HG03521 (cell line): ENCODE data around the gene MAEA.

ENCODE experiments used
- ATAC-seq: cut with Tn5 transposase; IDR thresholded peaks from one replicate; pipeline ENCODE4 v1.9.1; 2021; ENCODE audit warnings: mild to moderate bottlenecking, moderate library complexity; ENCODE audit not compliant: unreplicated experiment

Gene MAEA

DNA sequence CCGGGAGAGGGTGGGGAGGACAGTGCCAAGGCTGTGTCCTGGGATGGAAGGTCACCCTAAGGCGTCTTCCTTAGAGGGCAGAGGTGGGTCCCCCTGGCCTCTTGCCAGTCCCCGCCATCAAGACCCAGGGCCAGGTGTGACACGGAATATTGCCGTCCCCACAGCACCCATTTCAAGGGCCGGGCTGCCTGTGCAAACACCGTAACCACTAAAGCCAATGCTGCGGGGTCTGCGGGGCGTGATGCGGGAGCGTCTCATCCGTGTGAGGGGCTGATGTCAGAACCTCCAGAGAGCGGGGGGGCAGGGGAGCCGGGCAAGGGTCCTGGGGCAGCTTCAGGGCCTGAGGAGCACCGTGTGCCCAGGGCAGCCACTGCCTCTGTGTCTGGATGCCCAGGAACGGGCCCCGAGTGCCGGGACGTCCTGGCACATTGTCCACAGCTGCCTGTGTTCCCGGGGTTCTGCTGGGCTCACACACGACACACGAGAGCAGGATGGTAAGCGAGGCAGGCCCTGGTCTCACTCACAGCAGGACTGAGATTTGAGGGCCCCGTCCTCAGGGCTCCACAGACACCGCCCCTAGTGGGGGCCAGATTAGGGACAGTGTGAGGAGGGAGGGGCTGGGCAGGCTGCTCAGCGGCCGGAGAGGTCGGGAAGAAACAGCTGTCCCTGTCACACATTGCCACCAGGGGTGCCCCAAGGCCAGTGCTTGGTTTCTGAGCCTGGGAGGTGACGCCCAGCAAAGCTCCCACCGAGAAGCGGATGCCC, 87.3 kb downstream of the MAEA start:
- ATAC-seq: no peak

DNA sequence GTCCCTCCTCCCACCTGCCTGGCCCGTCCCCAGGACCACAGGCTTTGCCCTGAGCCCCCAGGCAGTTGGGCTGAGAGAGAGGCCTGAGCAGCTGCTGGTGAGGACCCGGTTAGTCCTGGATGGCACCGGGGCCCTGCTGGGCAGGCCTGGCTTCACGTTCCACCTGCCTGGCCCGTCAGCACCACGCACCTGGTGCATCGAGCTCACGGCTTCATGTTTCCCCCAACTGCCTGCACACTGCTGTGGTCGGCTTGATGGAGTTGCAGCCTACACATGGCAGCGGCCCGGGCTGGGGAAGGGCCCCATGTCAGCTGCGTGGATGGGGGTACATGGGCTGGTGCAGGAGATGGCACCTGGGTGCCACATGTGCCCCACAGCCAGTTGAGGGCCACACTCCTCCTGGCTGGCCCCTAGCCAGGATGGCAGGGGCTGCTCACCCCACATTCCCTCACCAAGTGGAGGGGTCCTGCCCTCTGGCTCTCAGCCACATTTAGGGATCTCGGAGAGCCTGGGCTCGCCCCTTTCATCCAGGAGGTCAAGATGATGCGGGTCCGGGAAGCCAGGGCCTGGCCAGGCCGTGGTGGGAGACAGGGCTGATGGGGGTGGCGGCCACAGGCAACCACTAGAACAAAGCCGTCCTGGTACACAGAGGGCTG, 88.0 kb downstream of the MAEA start:
- ATAC-seq: no peak

DNA sequence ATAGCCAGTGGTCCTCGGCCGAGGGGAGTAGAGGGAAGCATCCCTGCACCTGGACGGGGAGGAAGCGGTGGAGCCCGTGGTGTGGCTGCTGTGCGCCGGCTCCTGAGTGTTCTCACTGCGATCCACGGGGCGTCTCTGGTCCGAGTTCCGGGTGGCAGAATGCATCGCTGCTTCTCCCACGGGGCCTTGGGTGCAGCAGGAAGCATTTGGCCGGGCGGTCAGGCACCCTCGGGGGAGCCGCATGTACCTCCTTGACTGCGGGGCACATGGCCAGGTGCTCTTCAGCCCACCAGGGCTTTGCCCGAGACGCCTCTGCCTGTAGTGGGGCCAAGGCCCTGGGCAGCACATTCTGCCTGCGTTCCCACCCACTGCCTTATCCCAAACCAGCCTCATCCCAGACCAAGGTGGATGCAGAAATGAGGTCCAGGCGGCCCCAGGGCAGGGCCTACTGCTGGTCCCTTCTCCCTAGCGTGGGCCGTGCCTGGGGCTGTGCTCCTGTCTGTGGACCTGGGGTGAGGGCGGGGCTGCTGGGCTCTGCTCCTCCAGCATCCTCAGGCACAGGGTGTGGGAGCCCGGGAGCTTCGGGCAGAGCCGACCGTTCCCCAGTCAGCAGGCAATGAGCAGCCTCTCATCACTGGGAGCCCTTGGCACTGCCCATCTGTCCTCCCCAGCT, 89.0 kb downstream of the MAEA start:
- ATAC-seq: no peak

DNA sequence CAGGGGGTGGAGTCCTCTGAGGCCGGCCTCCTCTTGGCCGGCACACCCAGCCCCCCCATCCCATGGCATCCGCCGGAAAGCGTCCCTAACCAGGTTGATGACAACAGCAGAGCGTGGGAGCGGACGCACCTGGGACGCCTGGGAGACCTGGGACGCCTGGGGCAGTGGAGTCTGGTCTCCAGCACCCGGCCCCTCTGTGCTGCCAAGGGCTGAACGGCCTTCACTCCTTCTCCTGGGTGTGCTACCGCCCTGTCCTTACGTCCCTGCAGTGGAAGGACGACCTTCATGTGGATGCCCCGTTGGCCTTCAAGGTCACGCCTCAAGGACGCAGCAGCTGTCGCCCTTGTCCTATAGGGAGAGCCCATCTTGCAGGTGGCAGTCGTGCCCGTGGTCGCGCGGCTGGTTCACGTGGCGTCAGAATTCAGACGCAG, 89.7 kb downstream of the MAEA start:
- no peak for ATAC-seq

DNA sequence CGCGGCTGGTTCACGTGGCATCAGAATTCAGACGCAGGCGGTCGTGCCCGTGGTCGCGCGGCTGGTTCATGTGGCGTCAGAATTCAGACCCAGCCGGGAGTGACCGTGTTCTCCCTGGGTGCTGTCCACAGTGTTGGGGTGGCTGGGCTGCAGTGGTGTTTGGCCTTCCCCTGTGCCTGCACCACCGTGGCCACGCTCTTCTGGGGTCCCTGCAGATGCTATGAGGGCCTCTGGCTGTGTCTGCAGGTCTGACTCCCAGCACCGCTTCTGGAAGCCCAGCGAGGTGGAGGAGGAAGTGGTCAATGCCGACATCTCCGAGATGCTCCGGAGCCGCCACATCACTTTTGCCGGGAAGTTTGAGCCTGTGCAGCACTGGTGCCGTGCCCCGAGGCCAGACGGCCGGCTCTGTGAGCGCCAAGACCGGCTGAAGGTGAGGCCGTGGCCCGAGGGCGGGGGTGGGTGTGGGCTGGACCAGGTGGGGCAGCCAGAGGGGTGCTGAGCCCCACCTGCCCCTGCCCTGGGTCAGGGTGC, 90.2 kb downstream of the MAEA start:
- ATAC-seq: no peak

DNA sequence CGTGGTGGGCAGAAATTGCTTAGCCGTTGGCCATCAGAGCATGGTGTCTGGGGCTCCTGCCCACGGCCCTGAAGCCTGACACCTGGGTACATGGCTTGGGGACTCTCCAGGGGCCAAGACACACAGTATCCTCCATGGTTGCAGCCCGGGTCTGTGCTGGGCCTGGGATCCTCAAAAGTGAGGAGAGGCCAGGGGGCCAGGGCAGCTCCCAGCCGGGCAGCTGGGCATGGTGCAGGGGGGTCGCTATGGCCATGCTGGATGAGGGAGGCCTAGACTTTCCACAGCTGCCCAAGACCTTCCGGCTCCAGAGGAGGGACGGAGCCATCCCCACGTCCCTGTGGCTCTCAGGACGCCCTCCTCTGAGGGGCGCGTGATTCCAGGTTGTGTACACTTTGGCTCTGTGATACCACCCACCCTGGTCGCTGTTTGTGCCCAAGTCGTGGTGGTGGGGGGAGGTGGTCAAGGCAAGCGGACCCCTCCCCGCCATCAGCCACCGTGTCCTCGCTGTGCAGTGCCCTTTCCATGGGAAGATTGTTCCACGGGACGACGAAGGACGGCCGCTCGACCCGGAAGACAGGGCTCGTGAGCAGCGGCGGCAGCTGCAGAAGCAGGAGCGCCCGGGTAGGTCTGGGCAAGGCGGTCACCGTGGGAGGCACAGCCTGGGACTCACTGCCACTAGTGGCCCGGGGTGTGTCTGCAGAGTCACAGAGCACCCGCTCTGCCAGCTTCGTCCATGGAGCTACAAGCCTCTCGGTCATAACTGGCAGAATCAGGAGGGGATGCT, 90.9 kb downstream of the MAEA start:
- ATAC-seq: no peak

DNA sequence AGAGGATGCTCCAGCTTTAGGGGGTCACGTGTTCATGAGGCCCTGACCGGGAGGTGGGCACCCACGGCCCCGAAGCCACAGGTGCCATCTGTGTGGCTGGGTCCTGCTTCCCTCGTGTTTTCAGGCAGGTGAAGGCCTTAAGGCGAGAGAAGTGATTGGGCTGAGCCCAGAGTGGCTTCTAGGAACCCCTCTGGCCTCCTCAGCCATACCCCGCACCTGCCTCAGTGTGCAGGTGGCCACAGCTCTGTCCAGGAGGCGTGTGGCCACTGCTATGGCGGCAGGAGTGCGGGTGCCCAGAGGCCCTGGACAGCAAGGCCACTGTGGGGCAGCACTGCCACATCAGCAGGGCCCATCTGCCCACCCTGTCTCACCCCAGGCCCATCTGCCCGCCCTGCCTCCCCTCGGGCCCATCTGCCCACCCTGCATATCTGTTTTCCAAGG, 91.5 kb downstream of the MAEA start:
- no peak for ATAC-seq

DNA sequence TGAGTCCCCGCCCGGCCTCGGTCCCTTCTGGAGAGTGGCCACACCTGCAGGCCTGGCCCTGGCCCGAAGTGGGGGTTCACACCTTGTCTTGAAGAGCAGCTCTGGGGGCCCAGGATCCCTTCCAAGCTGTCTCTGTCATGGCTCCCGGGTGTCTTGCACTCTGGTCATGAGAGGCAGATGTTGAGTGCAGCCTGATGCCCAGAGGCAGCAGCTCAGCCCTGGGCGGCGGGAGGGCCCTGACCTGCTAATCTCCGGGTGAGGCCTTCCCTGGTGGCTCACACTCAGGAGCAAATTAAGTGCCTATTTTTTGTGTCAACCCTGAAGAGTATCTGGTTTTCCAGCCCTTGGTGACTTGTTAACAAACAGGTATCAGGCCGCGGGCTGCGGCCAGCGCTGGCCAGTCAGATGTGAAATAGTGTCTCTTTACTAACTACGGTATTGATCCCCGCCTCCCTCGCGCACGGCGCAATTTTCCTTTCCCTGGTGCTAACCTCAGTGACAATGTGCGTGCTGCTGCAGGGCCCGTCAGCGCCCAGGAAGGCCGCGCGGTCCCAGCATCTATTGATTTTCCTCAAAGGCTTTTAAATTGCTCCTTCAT, 92.4 kb downstream of the MAEA start:
- ATAC-seq: no peak

DNA sequence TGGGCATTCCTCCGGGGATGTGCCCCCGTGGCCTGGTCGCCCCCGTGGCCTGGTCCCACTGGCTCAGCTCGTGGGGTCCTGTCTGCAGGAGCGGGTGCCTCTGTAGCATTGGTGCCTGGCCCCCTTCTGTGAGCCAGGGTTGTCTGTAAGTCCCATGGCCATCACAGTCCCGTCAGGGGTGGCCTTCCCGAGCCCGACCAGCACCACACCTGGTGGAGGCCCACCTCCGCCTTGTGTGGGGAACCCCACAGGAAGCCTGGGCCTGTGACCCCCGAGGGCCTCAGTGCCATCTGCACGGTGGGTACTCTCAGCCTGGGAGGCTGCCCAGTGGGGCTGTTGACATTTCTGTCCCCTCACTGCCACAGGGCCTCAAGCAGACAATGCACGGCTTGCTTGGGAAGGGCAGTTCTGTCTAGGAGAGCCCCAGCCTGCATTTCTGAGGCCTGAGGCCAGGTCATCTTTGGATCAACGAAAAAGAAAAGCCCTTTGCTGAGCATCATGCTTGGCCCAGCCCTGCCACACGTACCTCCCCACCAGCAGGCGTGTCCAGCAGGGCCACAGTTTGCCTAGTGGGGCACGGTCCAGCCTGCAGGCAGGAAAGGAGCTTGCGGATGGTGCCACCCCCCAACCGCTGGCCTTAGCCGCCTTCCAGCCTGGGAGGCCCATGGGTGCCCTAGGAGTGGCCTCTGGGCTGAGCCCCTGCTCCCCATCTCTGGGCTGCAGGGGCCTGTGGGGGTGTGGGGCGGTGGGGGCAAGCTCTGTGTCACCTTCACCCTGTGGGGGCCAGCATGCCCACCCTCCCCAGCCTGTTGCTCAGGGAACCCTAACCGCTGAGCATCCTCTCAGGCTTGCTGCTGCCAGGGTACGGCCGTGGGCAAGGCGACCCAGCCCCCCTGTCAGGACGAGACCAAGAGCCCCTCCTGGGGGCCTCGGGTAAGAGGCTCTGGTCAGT, 93.4 kb downstream of the MAEA start:
- no peak for ATAC-seq

DNA sequence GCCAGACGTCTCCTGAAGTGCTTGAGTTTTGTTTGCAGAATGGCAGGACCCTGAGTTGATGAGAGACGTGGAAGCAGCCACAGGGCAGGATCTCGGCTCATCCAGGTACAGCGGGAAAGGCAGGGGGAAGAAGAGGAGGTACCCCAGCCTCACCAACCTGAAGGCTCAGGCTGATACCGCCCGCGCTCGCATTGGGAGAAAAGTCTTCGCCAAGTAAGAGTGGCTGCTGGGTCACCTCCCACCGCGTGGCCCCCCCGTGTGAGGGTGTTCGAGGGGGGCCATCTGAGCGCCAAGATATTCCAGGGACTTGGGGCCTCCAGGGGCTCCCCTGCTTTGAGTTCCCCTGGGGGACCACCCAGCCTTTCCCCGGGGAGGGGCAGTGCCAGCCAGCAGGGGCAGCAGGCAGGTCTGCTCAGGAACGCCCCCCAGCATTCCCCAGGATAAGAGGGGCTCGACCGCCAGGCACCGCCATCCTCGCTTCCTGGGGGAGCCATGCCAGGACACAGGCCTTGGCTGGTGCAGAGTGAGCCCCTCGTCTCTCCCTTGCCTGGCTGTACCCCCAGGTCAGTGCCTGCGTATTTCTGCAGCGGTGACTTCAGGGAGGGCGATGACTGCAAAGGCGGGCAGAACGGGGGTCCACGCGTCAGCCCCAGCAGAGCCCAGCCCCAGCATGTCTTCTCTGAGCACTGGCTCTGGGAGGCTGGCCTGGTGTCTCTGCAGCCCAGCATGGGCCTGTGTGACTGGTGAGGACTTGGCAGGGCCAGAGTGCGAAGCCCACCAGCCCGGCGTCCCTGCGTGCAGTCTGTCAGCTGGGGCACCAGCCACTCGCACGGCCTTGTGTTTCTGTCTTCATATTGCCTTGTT, 94.3 kb downstream of the MAEA start:
- ATAC-seq: no peak

DNA sequence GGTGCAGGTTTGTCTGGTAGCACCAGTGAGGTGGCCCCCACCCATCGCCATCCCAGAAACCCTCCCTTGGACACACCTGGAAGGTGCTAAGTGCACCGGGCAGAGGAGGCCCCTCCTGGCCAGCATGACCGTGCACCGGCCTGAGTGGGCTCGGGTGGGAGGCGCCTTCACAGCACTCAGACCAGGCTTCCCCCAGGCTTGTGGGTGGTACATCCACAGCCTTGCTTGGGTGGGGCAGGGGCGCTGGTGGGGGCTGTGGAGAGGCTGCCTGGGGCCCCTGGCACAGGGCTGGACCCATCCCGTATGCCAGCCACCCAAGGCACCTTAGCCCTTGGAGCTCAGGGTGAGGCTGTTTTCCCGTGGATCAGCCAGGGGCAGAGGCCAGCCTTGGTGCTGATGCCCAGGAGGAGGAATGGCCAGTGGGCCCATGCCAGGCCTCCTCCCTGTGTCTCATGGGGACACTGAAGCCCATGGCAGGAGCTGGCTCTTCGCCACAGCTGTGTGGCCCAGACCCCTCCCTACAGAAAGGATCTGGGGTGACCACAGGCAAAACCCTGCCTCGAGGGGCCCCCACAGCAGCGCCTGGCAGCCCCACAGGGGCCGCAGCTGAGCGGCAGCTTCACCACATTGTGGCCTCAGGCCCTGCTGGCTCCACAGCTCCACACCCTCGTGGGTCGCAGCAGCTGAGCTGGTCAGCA, 95.1 kb downstream of the MAEA start:
- ATAC-seq: no peak

DNA sequence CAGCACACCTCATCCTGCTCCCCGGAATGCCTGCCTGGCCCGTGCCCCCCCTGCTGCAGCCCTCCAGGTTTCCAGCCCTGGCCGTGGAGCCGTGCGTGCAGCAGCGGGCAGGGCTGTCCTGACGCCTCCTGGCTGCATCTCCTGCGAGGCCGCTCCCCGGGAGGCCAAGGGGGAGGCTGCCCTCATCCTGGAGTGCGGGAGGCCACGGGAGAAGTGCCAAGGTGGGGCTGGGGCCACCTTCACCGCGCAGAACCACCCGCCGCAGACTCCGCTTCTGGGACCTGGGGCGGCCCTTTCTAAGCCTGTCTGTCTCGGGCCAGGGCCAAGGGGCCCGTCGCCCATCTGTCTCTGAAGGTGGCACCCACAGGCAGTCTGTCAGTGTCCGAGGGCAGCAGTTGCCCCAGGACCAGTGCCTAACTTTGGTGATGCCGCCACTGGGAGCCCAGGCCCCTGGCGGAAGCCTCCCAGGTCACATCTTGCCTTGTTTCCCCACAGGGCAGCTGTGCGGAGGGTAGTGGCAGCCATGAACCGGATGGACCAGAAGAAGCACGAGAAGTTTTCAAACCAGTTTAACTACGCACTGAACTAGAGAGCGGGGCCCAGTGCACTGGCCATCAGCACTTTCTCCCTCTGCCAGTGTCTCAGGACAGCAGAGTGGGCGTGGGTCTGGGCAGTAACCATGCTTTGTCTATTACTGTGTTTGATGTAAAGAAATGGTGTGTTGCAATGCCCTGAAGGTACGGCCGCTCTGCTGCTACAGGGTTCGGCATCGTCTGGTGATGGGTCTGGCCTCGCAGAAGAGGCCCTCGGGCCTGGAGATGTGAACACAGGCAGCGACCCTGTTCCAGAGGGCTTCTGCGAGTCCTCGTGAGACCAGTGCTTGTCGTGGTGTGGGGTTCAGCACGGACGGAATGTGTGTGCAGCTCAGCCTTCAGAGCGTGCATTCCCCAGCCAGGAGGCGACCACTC, 96.0 kb downstream of the MAEA start:
- no peak for ATAC-seq
